Thoracic aorta (tissue), 2 donors: Measurements from ENCODE around the gene SEC14L5. TPM values are rescaled to one million over a fixed set of nuclear protein-coding genes. Genes with fewer than 3 reads are reported as not detected.

Source experiments
- ATAC-seq: fragments of 150-250 bp; one replicate; pipeline ENCODE4 v1.8.0; 2017; ENCODE audit warnings: low read depth; ENCODE audit not compliant: insufficient number of reproducible peaks, low FRiP score
- DNase-seq: peaks from one replicate; pipeline ENCODE4 v3.0.0-alpha.2; 2020; ENCODE audit warnings: low spot score
- H3K27ac ChIP-seq, 2 donors: fragments of 200-600 bp; sonication (generic); 1 replicate in 1 of 2; 2 replicates in 1 of 2; pipeline ENCODE4 v1.5.1; 2016; ENCODE audit warnings: mild to moderate bottlenecking in 2 of 2, moderate library complexity in 2 of 2
- H3K27me3 ChIP-seq: fragments of 200-600 bp; sonication (generic); replicated peaks from 2 replicates; pipeline ENCODE4 v1.6.0; 2016; ENCODE audit warnings: mild to moderate bottlenecking; ENCODE audit not compliant: insufficient read depth
- H3K36me3 ChIP-seq: fragments of 200-600 bp; sonication (generic); one replicate; pipeline ENCODE4 v1.5.1; 2016
- H3K4me1 ChIP-seq, 2 donors: fragments of 200-600 bp; sonication (generic); 1 replicate in 1 of 2; 2 replicates in 1 of 2; pipeline versions ENCODE4 v1.5.1 to v1.6.0; 2016; ENCODE audit warnings: low read depth in 2 of 2, mild to moderate bottlenecking in 1 of 2; ENCODE audit not compliant: control insufficient read depth in 1 of 2
- H3K4me3 ChIP-seq: fragments of 200-600 bp; sonication (generic); 2 replicates; pipeline ENCODE4 v1.5.1; 2016; ENCODE audit warnings: mild to moderate bottlenecking
- H3K9me3 ChIP-seq: fragments of 200-600 bp; sonication (generic); 2 replicates; pipeline ENCODE4 v1.5.1; 2016
- total RNA-seq, 2 donors: library from RNA; depleted of rRNA; stranded (reverse); fragments of >200 nt; gene quantifications; one replicate each; pipeline versions ENCODE4 v1.1.0 to v1.2.3, GENCODE V29; 2016
- TF ChIP-seq, protein P1 (sequence below): fragments of 200-600 bp; sonication (generic); IDR thresholded peaks from one replicate; pipeline ENCODE4 v1.5.1; 2019; ENCODE audit warnings: antibody characterized with exemption

The SEC14L5 gene
- total RNA-seq, 2 donors from 2014 or later = 0.92 to 4.6 TPM

DNA sequence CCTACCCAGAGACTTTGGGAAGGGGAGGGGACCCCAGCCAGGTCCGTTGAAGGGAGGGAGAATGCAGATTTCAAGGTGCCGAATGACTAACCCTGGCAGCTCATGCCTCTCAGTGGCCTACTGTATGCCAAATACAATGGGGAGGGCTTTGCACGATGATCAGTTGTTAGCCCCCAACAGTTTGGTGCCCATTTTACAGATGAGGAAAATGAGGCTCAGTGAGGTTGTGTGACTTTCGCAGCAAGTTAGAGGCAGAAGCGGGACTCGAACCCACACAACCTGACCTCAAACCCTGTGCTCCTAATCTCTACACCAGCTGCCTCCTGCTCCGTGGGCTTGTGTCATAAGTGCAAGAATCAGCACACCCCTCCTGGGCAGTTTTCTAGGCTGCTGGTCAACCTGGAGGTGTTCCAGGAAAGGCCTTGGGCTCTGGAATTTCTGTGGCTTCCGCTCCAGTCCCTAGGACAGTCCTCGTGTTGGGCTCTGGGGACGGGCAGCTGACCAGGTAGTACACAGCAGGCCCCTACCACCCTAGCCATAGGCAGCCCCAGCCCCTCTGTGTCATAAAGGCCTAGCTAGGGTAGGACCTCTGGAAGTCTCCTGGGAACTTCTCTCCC lies 87.5 kb downstream of the SEC14L5 start:
- DNase-seq (no peak), ATAC-seq (no peak)
- H3K36me3 ChIP-seq = no peaks in the 10 kb centered on the region
- no peaks in the 10 kb centered on the region for H3K27me3 ChIP-seq
- TF ChIP-seq, protein P1, sequence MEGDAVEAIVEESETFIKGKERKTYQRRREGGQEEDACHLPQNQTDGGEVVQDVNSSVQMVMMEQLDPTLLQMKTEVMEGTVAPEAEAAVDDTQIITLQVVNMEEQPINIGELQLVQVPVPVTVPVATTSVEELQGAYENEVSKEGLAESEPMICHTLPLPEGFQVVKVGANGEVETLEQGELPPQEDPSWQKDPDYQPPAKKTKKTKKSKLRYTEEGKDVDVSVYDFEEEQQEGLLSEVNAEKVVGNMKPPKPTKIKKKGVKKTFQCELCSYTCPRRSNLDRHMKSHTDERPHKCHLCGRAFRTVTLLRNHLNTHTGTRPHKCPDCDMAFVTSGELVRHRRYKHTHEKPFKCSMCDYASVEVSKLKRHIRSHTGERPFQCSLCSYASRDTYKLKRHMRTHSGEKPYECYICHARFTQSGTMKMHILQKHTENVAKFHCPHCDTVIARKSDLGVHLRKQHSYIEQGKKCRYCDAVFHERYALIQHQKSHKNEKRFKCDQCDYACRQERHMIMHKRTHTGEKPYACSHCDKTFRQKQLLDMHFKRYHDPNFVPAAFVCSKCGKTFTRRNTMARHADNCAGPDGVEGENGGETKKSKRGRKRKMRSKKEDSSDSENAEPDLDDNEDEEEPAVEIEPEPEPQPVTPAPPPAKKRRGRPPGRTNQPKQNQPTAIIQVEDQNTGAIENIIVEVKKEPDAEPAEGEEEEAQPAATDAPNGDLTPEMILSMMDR = no peak
- no peaks in the 10 kb centered on the region for H3K9me3 ChIP-seq
- no peak overlapping the region for H3K4me3 ChIP-seq
- H3K4me1 ChIP-seq = no peaks in the 10 kb centered on the region
- no peak overlapping the region for H3K27ac ChIP-seq

DNA sequence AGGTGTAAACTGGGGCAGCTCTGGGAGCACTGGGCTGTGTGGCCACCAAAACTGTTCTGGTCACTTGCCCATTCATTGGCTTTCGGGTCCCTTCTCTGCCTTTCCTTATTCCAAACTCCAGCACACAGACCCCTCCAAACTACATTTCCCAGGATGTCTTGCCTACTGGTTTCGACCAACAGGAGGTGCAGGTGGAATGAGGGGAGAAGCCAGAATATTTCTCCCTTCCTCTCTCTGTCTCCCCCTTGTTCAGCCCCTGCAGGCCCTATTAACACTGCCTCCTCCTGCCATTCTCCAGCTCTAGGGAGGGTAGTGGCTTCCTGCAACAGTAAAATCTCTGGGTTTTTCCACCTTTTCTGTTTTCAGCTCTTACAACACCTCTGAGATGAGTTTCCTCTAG lies 88.8 kb downstream of the SEC14L5 start:
- H3K4me3 ChIP-seq = no peak overlapping the region
- ATAC-seq (no peak), DNase-seq (no peak)
- no peaks in the 10 kb centered on the region for H3K4me1 ChIP-seq
- H3K27ac ChIP-seq = no peak overlapping the region
- H3K36me3 ChIP-seq = no peaks in the 10 kb centered on the region
- TF ChIP-seq, protein P1 = no peak
- no peaks in the 10 kb centered on the region for H3K9me3 ChIP-seq
- H3K27me3 ChIP-seq = no peaks in the 10 kb centered on the region

DNA sequence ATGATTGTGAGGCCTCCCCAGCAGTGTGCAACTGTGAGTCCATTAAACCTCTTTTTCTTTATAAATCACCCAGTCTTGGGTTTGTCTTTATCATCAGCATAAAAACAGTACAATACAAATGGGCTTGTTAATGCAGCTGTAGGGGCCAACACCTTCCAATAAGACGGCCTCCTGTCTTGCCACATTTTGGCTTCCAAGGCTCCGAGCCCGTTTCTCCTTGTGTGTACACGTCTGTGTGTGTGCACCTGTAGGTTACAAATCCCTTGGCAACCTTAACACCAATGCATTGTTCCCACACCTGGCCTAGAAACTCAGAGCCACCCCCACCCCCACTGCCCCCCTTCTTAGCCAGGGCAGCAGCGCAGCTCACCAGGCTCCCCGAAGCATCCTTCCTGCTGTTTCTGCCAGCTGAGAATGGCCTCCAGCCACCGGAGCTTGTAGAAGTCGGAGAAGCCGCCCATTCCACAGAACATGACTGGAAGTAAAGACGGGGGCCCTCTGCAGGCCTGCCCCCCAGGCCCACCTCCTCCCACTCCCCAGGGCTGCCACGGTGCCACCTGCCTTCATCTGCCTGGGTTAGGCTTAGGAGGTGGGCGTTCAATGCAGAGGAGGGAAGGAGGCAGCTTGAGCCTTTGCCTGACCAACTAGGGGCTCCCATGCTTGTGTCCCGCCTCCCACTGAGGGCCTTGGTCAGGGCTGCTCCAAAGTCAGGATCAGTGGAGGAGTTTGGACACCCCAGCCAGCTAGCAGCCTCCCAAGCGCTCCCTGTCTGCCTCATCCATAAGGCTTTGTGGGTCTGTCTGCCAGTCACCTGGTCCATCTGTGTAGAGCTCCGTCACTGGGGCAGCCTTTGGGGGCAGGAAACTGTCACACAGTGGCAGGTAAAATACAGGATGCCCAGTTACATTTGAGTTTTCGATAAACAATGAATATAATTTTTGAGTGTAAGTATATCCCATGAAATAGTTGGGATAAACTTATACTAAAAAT lies 97.0 kb downstream of the SEC14L5 start:
- no peak for ATAC-seq
- Histone ChIP-seq H3K9me3 (no peaks in the 10 kb centered on the region), H3K36me3 (no peaks in the 10 kb centered on the region), H3K27me3 (no peaks in the 10 kb centered on the region), H3K27ac (no peak overlapping the region), H3K4me1 (no peaks in the 10 kb centered on the region), H3K4me3 (no peak overlapping the region)
- TF ChIP-seq, protein P1 = no peak
- DNase-seq = no peak

DNA sequence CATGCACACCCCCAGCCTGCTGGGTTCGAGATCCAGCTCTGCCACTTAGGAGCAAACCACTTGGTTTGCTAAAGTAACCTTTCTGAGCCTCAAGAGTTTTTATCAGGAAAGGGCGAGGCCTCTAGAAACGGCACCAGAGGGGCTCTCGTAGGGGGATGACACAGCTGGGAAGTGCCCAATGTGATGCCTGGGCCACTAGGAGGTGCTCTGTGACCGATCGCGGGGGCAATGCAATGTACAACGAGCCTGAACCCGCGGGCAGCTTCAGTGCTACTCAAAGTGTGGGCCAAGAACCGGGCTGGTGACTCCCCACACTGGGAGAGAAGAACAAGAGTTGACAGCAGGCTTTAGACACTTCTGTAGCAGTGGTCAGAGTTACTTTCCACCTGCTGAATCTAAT lies 98.2 kb downstream of the SEC14L5 start:
- Histone ChIP-seq H3K36me3 (no peaks in the 10 kb centered on the region), H3K27me3 (no peaks in the 10 kb centered on the region), H3K4me1 (no peaks in the 10 kb centered on the region), H3K4me3 (no peak overlapping the region), H3K9me3 (no peaks in the 10 kb centered on the region), H3K27ac (no peak overlapping the region)
- TF ChIP-seq, protein P1 = no peak
- ATAC-seq (no peak), DNase-seq (no peak)

DNA sequence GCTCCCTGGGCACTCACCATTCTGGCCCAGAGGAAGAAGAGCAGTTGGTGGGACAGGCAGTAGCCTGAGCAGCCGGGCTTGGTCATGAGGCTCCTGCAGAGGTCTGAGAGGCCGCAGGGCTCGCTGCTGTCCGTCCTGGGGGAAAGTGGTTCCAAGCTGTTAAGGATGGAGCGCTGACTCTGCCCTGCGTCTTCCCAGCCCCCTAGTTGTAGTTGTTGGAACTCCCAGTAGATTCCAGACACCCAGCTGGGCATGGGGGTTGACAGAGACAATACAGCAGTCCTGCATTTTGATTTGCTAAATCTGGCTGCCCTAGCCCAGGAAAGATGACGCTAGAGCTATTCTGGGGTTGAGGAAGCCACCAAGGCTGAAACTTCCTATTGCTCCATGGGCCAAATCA lies 100.3 kb downstream of the SEC14L5 start:
- Histone ChIP-seq H3K27me3 (no peaks in the 10 kb centered on the region), H3K4me3 (no peak overlapping the region), H3K9me3 (no peaks in the 10 kb centered on the region), H3K36me3 (no peaks in the 10 kb centered on the region), H3K27ac (no peak overlapping the region), H3K4me1 (no peaks in the 10 kb centered on the region)
- ATAC-seq (no peak), DNase-seq (no peak)
- TF ChIP-seq, protein P1 = no peak
